Measurements from ENCODE around the gene OR52N5.

- TF ChIP-seq POLR2A (IDR thresholded peaks at IDR 0.05) (no peak), CTCF (IDR thresholded peaks at IDR 0.05 in 4 of 5, conservative IDR thresholded peaks at IDR 0.05 in 1 of 5) (no peak)
Observed at GRCh38 chr11:5726351-5726750, 56.8 kb downstream of the OR52N5 start.
